Glomerular visceral epithelial cell (primary cell): ENCODE measurements around the gene PNLIPRP3.

Experiments used
- DNase-seq: peaks from one replicate; pipeline ENCODE4 v3.0.0-alpha.2; 2016; ENCODE audit errors: extremely low spot score

PNLIPRP3 gene

GRCh38 chr10:116510565-116510964 is 82.9 kb downstream of the PNLIPRP3 start:
- DNase-seq, result no peak

DNA sequence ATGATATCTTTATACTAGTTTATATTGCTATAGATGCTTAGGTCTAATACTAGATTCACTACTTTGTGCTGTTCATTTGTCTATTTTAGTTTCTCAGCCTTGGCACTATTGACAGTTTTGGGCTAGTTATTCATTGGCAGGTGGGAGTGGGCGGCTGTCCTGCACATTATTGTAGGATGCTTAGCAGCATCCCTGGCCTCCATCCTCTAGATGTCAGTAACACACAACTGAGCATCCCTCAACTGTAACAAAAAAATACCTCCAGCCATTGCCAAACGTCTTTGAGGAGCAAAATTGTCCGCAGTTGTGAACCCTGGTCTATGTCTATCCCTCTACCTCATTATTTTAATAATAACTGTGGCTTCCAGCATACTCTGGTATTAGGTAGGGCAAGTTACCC is 83.7 kb downstream of the PNLIPRP3 start:
- DNase-seq, result no peak

GRCh38 chr10:116521424-116522290 is 94.0 kb downstream of the PNLIPRP3 start:
- peak; percentile 39 for DNase-seq

DNA sequence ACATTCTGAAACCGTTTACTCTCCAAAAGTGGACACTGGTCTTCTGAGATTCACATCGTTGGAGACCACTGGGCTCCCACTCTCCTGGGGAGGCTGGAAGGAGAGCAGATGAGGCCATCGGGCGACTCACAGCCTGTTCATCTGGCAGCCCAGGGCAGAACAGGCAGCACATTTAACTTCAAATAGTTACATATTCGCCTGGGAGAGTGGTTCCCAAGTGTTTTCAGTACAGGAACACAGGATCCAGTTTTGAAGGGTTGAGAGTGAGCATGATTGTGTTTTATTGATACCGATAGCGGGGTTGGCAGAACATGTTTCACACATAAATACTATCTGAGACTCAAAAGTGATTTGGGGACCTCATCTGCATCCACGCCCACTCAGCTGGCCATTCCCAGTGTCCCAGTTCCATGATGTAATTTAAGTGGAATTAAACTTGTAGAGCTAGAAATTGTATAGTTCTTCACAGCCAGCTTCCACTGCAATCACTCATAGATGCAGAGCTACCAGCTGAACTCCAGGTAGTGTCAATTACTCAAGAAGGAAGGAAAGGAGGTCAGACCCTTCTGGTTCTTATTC is 95.2 kb downstream of the PNLIPRP3 start:
- DNase-seq, result no peak

GRCh38 chr10:116524736-116525135 is 97.1 kb downstream of the PNLIPRP3 start:
- no peak for DNase-seq

DNA sequence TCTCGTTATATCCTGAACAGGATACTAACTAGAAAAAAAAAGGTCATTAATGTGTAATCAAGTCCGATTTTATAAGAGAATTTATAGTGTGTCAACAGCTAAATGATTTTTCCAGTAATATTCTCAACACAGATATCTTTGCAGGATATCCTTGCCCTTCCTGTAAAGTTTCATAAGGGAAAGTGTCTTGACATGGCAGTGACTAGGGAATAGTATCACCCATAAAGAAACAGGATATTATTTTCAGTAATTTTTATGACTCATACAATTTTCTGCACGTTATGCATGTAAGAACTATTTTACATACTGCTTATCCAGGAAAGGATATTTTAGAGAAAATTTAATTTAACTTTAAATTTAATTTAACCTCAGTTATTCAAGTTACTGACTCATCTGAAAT is 98.6 kb downstream of the PNLIPRP3 start:
- DNase-seq, result no peak
